A673 (cell line): ENCODE data around the gene KRR1. TPM values are rescaled to one million over a fixed set of nuclear protein-coding genes. Genes with fewer than 3 reads are reported as not detected.
A peak's percentile ranks its signal among the peaks of the same experiment; 100 is the strongest.

Experiments used
- BruUV-seq: library from RNA; stranded (reverse); fragments of 400-500 nt; replicated peaks from 2 replicates; lab custom pipeline; 2021; lab: Mats Ljungman, UMichigan
- CTCF ChIA-PET: fragments of 300-600 bp; sonication (Branson Sonifier 250); formaldehyde crosslinking; loops from one replicate; lab custom pipeline; 2022; ENCODE audit warnings: antibody characterized with exemption; lab: Charles Lee
- POLR2A ChIA-PET: fragments of 300-600 bp; sonication (Branson Sonifier 250); formaldehyde crosslinking; loops from one replicate; lab custom pipeline; 2022; ENCODE audit warnings: antibody characterized with exemption; ENCODE audit not compliant: low non-redundant PET; lab: Charles Lee
- DNase-seq: peaks from one replicate; pipeline ENCODE4 v3.0.0-alpha.2; 2015; ENCODE audit warnings: low spot score
- H3K27ac ChIP-seq: fragments of 200-600 bp; sonication (generic); 2 replicates; pipeline ENCODE4 v1.5.1; 2016; ENCODE audit warnings: mixed run types, low read depth, mild to moderate bottlenecking, mixed read lengths, antibody characterized with exemption, low read length; ENCODE audit not compliant: poor library complexity, severe bottlenecking
- H3K27me3 ChIP-seq: fragments of 200-600 bp; sonication (generic); replicated peaks from 2 replicates; pipeline ENCODE4 v1.6.1; 2017; ENCODE audit warnings: mixed run types, low read depth, mild to moderate bottlenecking, mixed read lengths, antibody characterized with exemption, low read length; ENCODE audit not compliant: insufficient read depth, poor library complexity
- H3K36me3 ChIP-seq: fragments of 200-600 bp; sonication (generic); 2 replicates; pipeline ENCODE4 v1.6.1; 2016; ENCODE audit warnings: mixed run types, mild to moderate bottlenecking, mixed read lengths, antibody characterized with exemption, low read length; ENCODE audit not compliant: insufficient read depth, poor library complexity, severe bottlenecking
- H3K4me1 ChIP-seq: fragments of 200-600 bp; sonication (generic); 2 replicates; pipeline ENCODE4 v1.6.1; 2017; ENCODE audit warnings: mixed run types, mild to moderate bottlenecking, mixed read lengths, antibody characterized with exemption, low read length; ENCODE audit not compliant: insufficient read depth, poor library complexity, severe bottlenecking
- H3K4me3 ChIP-seq: fragments of 200-600 bp; sonication (generic); 2 replicates; pipeline ENCODE4 v1.5.1; 2016; ENCODE audit warnings: low read depth, mixed run types, mild to moderate bottlenecking, mixed read lengths, low read length; ENCODE audit not compliant: poor library complexity, severe bottlenecking
- H3K9me3 ChIP-seq: fragments of 200-600 bp; sonication (generic); 2 replicates; pipeline ENCODE4 v1.6.1; 2016; ENCODE audit warnings: mixed run types, low read depth, mild to moderate bottlenecking, mixed read lengths, antibody characterized with exemption, low read length; ENCODE audit not compliant: poor library complexity, severe bottlenecking
- CTCF ChIP-seq: fragments of 300-800, 200-600 bp; sonication (generic); conservative IDR thresholded peaks from 2 replicates; pipeline ENCODE4 v1.5.1; 2017; ENCODE audit warnings: low read depth, mild to moderate bottlenecking, antibody characterized with exemption, low read length, moderate library complexity, mixed read lengths
- EZH2 ChIP-seq: fragments of 200-600 bp; sonication (generic); IDR thresholded peaks from 2 replicates; pipeline ENCODE4 v1.6.1; 2017; ENCODE audit warnings: borderline replicate concordance, low read depth, mild to moderate bottlenecking, mixed read lengths, antibody characterized with exemption, low read length; ENCODE audit not compliant: poor library complexity, severe bottlenecking
- intact Hi-C: fragments of 100-400 bp; cut with micrococcal nuclease; formaldehyde crosslinking; loops from one replicate; pipeline ENCODE4 v1.10.0; 2022; ENCODE audit not compliant: unreplicated experiment
- total RNA-seq: library from RNA; stranded (reverse); gene quantifications from 2 replicates; pipeline ENCODE4 v1.2.3, GENCODE V29; 2021

KRR1 gene
- total RNA-seq, 1 experiment from 2014 or later, result 85.9 TPM

GRCh38 chr12:75556311-75556899, 45.0 kb upstream of the KRR1 start:
- intact Hi-C loops, result no loop called here
- Histone ChIP-seq H3K27ac (no peak overlapping the region), H3K4me1 (peaks cover 24% of the 10 kb centered on the region), H3K27me3 (no peaks in the 10 kb centered on the region), H3K36me3 (no peaks in the 10 kb centered on the region), H3K4me3 (no peak overlapping the region), H3K9me3 (no peaks in the 10 kb centered on the region)
- DNase-seq, result peak; percentile 83
- BruUV-seq, result no TSS peak
- TF ChIP-seq EZH2 (no peak), CTCF (no peak)
- ChIA-PET CTCF (no interaction called here), POLR2A (no interaction called here)

- ChIA-PET CTCF (no interaction called here), POLR2A (no interaction called here)
- intact Hi-C loops, result no loop called here
- H3K36me3 ChIP-seq, result no peaks in the 10 kb centered on the region
- no peak for TF ChIP-seq EZH2
- no peak for TF ChIP-seq CTCF
- H3K4me3 ChIP-seq, result no peak overlapping the region
- peaks cover 43% of the 10 kb centered on the region for H3K4me1 ChIP-seq
- H3K9me3 ChIP-seq, result no peaks in the 10 kb centered on the region
- no TSS peak for BruUV-seq
- H3K27ac ChIP-seq, result no peak overlapping the region
- DNase-seq, result no peak
- H3K27me3 ChIP-seq, result no peaks in the 10 kb centered on the region
Measured at GRCh38 chr12:75554556-75554880, 43.1 kb upstream of the KRR1 start.

GRCh38 chr12:75553836-75554555, 42.6 kb upstream of the KRR1 start:
- BruUV-seq, result no TSS peak
- Histone ChIP-seq H3K4me1 (peaks cover 48% of the 10 kb centered on the region), H3K36me3 (no peaks in the 10 kb centered on the region), H3K27me3 (no peaks in the 10 kb centered on the region), H3K27ac (no peak overlapping the region), H3K4me3 (no peak overlapping the region), H3K9me3 (no peaks in the 10 kb centered on the region)
- CTCF ChIA-PET, result no interaction called here
- POLR2A ChIA-PET, result no interaction called here
- intact Hi-C loops, result no loop called here
- DNase-seq, result no peak
- TF ChIP-seq CTCF (no peak), EZH2 (no peak)
